Neural cell (in vitro differentiated cells): ENCODE data around the gene FSTL5. TPM values are rescaled to one million over a fixed set of nuclear protein-coding genes. Genes with fewer than 3 reads are reported as not detected.

Experiments
- H2AFZ ChIP-seq: fragments of 200-600, 300-800 bp; sonication (generic), shearing (Covaris generic); 2 replicates; pipeline ENCODE4 v1.6.0; 2014; ENCODE audit warnings: low read depth, mild to moderate bottlenecking, antibody characterized with exemption, low read length, moderate library complexity
- H3F3A ChIP-seq: fragments of 200-600 bp; shearing (Covaris generic); 2 replicates; pipeline ENCODE4 v1.6.1; 2016; ENCODE audit warnings: mild to moderate bottlenecking, moderate library complexity, mixed read lengths, antibody characterized with exemption, low read length; ENCODE audit not compliant: insufficient read depth, poor library complexity, severe bottlenecking
- H3K27ac ChIP-seq: fragments of 200-600, 300-800 bp; sonication (generic), shearing (Covaris generic); 2 replicates; pipeline ENCODE4 v1.5.1; 2014; ENCODE audit warnings: mild to moderate bottlenecking, low read length, moderate library complexity
- H3K27me3 ChIP-seq: fragments of 300-800, 200-600 bp; sonication (generic), shearing (Covaris generic); 2 replicates; pipeline ENCODE4 v1.6.0; 2014; ENCODE audit warnings: mild to moderate bottlenecking, low read depth, low read length, moderate library complexity; ENCODE audit not compliant: insufficient read depth
- H3K36me3 ChIP-seq: fragments of 300-800, 200-600 bp; sonication (generic), shearing (Covaris generic); 2 replicates; pipeline ENCODE4 v1.5.1; 2014; ENCODE audit warnings: mild to moderate bottlenecking, antibody characterized with exemption, low read length, moderate library complexity; ENCODE audit not compliant: insufficient read depth
- H3K4me2 ChIP-seq: fragments of 300-800, 200-600 bp; sonication (generic), shearing (Covaris generic); 2 replicates; pipeline ENCODE4 v1.6.0; 2014; ENCODE audit warnings: mild to moderate bottlenecking, low read length
- H3K4me3 ChIP-seq: fragments of 300-800, 200-600 bp; sonication (generic), shearing (Covaris generic); 2 replicates; pipeline ENCODE4 v1.5.1; 2014; ENCODE audit warnings: mild to moderate bottlenecking, low read length, moderate library complexity
- H3K79me2 ChIP-seq: fragments of 200-600 bp; shearing (Covaris generic); replicated peaks from 2 replicates; pipeline ENCODE4 v1.6.0; 2014; ENCODE audit warnings: mild to moderate bottlenecking, low read length, moderate library complexity; ENCODE audit not compliant: insufficient read depth
- H3K9ac ChIP-seq: fragments of 300-800, 200-600 bp; sonication (generic), shearing (Covaris generic); 2 replicates; pipeline ENCODE4 v1.6.1; 2016; ENCODE audit warnings: mild to moderate bottlenecking, low read length, mixed read lengths
- H3K9me2 ChIP-seq: fragments of 200-600 bp; shearing (Covaris generic); 2 replicates; pipeline ENCODE4 v1.6.1; 2016; ENCODE audit warnings: mild to moderate bottlenecking, low read length, mixed read lengths; ENCODE audit not compliant: insufficient read depth
- H3K9me3 ChIP-seq: fragments of 200-600, 300-800 bp; sonication (generic), shearing (Covaris generic); 2 replicates; pipeline ENCODE4 v1.6.1; 2016; ENCODE audit warnings: mild to moderate bottlenecking, mixed run types, low read length, moderate library complexity, mixed read lengths
- H4K20me1 ChIP-seq: fragments of 200-600 bp; shearing (Covaris generic); 2 replicates; pipeline ENCODE4 v1.6.1; 2016; ENCODE audit warnings: mild to moderate bottlenecking, mixed run types; ENCODE audit not compliant: insufficient read depth
- EP300 ChIP-seq: fragments of 450-650 bp; conservative IDR thresholded peaks from 2 replicates; pipeline ENCODE4 v1.6.1; 2014; ENCODE audit warnings: antibody characterized with exemption, mild to moderate bottlenecking, moderate library complexity; ENCODE audit not compliant: poor library complexity, severe bottlenecking
- EZH2 ChIP-seq: fragments of 200-600, 300-800 bp; shearing (Covaris generic), sonication (generic); IDR thresholded peaks from 2 replicates; pipeline ENCODE4 v1.6.1; 2014; ENCODE audit warnings: antibody characterized with exemption, low read length, borderline replicate concordance, mild to moderate bottlenecking; ENCODE audit not compliant: insufficient read depth, poor library complexity, severe bottlenecking
- MXI1 ChIP-seq: fragments of 450-650 bp; conservative IDR thresholded peaks from 2 replicates; pipeline ENCODE4 v1.6.1; 2014; ENCODE audit warnings: antibody characterized with exemption, mild to moderate bottlenecking; ENCODE audit not compliant: poor library complexity, severe bottlenecking
- POLR2AphosphoS5 ChIP-seq: IDR thresholded peaks from 2 replicates; pipeline ENCODE4 v1.6.1; 2012
- RAD21 ChIP-seq: fragments of 450-650 bp; conservative IDR thresholded peaks from 2 replicates; pipeline ENCODE4 v1.6.1; 2014; ENCODE audit warnings: antibody characterized with exemption, mild to moderate bottlenecking, moderate library complexity
- SMC3 ChIP-seq: fragments of 450-650 bp; conservative IDR thresholded peaks from 2 replicates; pipeline ENCODE4 v1.6.1; 2014; ENCODE audit warnings: antibody characterized with exemption, mild to moderate bottlenecking, moderate library complexity; ENCODE audit not compliant: poor library complexity
- TAF1 ChIP-seq: IDR thresholded peaks from 2 replicates; pipeline ENCODE4 v1.6.1; 2012; ENCODE audit warnings: low read depth
- polyA plus RNA-seq: library from polyadenylated mRNA; depleted of rRNA; stranded (reverse); fragments of >200 nt; gene quantifications from 2 replicates; pipeline ENCODE4 v1.2.3, GENCODE V29; 2014
- TF ChIP-seq, protein P1 (sequence below): fragments of 450-650 bp; IDR thresholded peaks from 2 replicates; pipeline ENCODE4 v1.5.1; 2014; ENCODE audit warnings: antibody characterized with exemption, mild to moderate bottlenecking, moderate library complexity; ENCODE audit not compliant: poor library complexity, severe bottlenecking
- TF ChIP-seq, protein P2 (sequence below): IDR thresholded peaks from 2 replicates; pipeline ENCODE4 v1.6.1; 2012; ENCODE audit warnings: borderline replicate concordance

Gene FSTL5
- polyA plus RNA-seq, 1 donor from 2014 or later, result 6.8 TPM

DNA sequence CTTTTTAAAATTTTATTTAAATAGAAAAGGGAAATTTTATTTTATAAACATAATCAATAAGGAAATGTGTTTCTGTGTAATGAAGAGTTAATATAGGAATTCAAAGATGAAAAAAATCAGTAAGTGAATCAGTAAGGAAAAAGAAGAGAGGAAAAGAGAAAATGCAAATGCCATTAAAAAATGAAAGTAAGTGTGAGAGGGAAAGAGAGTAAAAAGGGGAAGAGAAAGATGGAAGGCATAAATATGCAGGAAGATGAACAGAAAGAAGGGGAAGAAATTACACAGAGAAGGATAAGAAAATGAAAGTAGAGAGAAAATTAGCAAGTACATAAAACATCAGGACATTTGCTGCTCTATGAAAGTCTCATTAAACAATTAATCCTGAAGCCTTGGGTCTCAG is 349.9 kb downstream of the FSTL5 start:
- Histone ChIP-seq H3K9me2 (no peaks in the 10 kb centered on the region), H3K79me2 (no peaks in the 10 kb centered on the region), H3K4me2 (no peak overlapping the region), H3K9me3 (no peaks in the 10 kb centered on the region), H3F3A (no peaks in the 10 kb centered on the region), H3K36me3 (no peaks in the 10 kb centered on the region), H4K20me1 (no peaks in the 10 kb centered on the region), H2AFZ (no peak overlapping the region), H3K27ac (no peak overlapping the region), H3K4me3 (no peak overlapping the region), H3K27me3 (no peaks in the 10 kb centered on the region), H3K9ac (no peak overlapping the region)
- TF ChIP-seq EZH2 (no peak), TAF1 (no peak), EP300 (no peak), POLR2AphosphoS5 (no peak)

GRCh38 chr4:161813389-161813788 is 350.4 kb downstream of the FSTL5 start:
- no peaks in the 10 kb centered on the region for H3K9me2 ChIP-seq
- no peaks in the 10 kb centered on the region for H3F3A ChIP-seq
- H3K4me3 ChIP-seq, result no peak overlapping the region
- H3K79me2 ChIP-seq, result no peaks in the 10 kb centered on the region
- H3K36me3 ChIP-seq, result no peaks in the 10 kb centered on the region
- no peak overlapping the region for H3K4me2 ChIP-seq
- no peak overlapping the region for H3K27ac ChIP-seq
- H3K9me3 ChIP-seq, result no peaks in the 10 kb centered on the region
- H3K27me3 ChIP-seq, result no peaks in the 10 kb centered on the region
- no peaks in the 10 kb centered on the region for H4K20me1 ChIP-seq
- no peak overlapping the region for H2AFZ ChIP-seq
- no peak for TF ChIP-seq TAF1
- TF ChIP-seq EZH2, result no peak
- TF ChIP-seq POLR2AphosphoS5, result no peak
- no peak for TF ChIP-seq SMC3
- TF ChIP-seq, protein P1, sequence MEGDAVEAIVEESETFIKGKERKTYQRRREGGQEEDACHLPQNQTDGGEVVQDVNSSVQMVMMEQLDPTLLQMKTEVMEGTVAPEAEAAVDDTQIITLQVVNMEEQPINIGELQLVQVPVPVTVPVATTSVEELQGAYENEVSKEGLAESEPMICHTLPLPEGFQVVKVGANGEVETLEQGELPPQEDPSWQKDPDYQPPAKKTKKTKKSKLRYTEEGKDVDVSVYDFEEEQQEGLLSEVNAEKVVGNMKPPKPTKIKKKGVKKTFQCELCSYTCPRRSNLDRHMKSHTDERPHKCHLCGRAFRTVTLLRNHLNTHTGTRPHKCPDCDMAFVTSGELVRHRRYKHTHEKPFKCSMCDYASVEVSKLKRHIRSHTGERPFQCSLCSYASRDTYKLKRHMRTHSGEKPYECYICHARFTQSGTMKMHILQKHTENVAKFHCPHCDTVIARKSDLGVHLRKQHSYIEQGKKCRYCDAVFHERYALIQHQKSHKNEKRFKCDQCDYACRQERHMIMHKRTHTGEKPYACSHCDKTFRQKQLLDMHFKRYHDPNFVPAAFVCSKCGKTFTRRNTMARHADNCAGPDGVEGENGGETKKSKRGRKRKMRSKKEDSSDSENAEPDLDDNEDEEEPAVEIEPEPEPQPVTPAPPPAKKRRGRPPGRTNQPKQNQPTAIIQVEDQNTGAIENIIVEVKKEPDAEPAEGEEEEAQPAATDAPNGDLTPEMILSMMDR, result no peak
- TF ChIP-seq MXI1, result no peak
- no peak for TF ChIP-seq RAD21
- TF ChIP-seq, protein P2, sequence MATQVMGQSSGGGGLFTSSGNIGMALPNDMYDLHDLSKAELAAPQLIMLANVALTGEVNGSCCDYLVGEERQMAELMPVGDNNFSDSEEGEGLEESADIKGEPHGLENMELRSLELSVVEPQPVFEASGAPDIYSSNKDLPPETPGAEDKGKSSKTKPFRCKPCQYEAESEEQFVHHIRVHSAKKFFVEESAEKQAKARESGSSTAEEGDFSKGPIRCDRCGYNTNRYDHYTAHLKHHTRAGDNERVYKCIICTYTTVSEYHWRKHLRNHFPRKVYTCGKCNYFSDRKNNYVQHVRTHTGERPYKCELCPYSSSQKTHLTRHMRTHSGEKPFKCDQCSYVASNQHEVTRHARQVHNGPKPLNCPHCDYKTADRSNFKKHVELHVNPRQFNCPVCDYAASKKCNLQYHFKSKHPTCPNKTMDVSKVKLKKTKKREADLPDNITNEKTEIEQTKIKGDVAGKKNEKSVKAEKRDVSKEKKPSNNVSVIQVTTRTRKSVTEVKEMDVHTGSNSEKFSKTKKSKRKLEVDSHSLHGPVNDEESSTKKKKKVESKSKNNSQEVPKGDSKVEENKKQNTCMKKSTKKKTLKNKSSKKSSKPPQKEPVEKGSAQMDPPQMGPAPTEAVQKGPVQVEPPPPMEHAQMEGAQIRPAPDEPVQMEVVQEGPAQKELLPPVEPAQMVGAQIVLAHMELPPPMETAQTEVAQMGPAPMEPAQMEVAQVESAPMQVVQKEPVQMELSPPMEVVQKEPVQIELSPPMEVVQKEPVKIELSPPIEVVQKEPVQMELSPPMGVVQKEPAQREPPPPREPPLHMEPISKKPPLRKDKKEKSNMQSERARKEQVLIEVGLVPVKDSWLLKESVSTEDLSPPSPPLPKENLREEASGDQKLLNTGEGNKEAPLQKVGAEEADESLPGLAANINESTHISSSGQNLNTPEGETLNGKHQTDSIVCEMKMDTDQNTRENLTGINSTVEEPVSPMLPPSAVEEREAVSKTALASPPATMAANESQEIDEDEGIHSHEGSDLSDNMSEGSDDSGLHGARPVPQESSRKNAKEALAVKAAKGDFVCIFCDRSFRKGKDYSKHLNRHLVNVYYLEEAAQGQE, result no peak
- TF ChIP-seq EP300, result no peak
- no peak overlapping the region for H3K9ac ChIP-seq

- no peaks in the 10 kb centered on the region for H3K27me3 ChIP-seq
- TF ChIP-seq, protein P2, result no peak
- no peak for TF ChIP-seq POLR2AphosphoS5
- no peak for TF ChIP-seq EP300
- TF ChIP-seq TAF1, result no peak
- TF ChIP-seq, protein P1, result no peak
- no peak for TF ChIP-seq SMC3
- TF ChIP-seq RAD21, result no peak
- TF ChIP-seq EZH2, result no peak
- H3K9me3 ChIP-seq, result no peaks in the 10 kb centered on the region
- no peak overlapping the region for H2AFZ ChIP-seq
- no peak overlapping the region for H3K9ac ChIP-seq
- no peak overlapping the region for H3K4me2 ChIP-seq
- no peak overlapping the region for H3K4me3 ChIP-seq
- no peak overlapping the region for H3K27ac ChIP-seq
- no peaks in the 10 kb centered on the region for H3K79me2 ChIP-seq
- H3F3A ChIP-seq, result no peaks in the 10 kb centered on the region
- no peaks in the 10 kb centered on the region for H3K36me3 ChIP-seq
- H4K20me1 ChIP-seq, result no peaks in the 10 kb centered on the region
- no peaks in the 10 kb centered on the region for H3K9me2 ChIP-seq
These were observed 360.6 kb downstream of the FSTL5 start for GRCh38 chr4:161803171-161803570.
